SK-N-SH (cell line): ENCODE data around the gene DNAJB11. TPM values are rescaled to one million over a fixed set of nuclear protein-coding genes. Genes with fewer than 3 reads are reported as not detected.

Source experiments
- CTCF ChIA-PET: fragments of 300-600, 350-600 bp; formaldehyde crosslinking; extraction: SDS; loops from one replicate; lab custom pipeline; 2021; lab: Yijun Ruan, JAX
- POLR2A ChIA-PET: fragments of 350-600 bp; sonication (Branson Sonifier 250); formaldehyde crosslinking; extraction: SDS; loops from one replicate; lab custom pipeline; 2020; ENCODE audit warnings: antibody characterized with exemption, inconsistent platforms; lab: Yijun Ruan, JAX
- DNase-seq: peaks from one replicate; pipeline ENCODE4 v3.0.0; 2012
- H2AFZ ChIP-seq: fragments of 200-600 bp; sonication (generic); 2 replicates; pipeline ENCODE4 v1.8.1; 2016; ENCODE audit warnings: antibody characterized with exemption, mild to moderate bottlenecking, low read depth
- H3F3A ChIP-seq: fragments of 200-600 bp; sonication (generic); replicated peaks from 2 replicates; pipeline ENCODE3; 2016; ENCODE audit warnings: antibody characterized with exemption, mild to moderate bottlenecking; ENCODE audit not compliant: insufficient read depth
- H3K27ac ChIP-seq, 2 experiments: fragments of 200-500 bp in 1 of 2; fragments of 200-600 bp in 1 of 2; sonication (Bioruptor generic) in 1 of 2; sonication (generic), shearing (Covaris generic) in 1 of 2; 2 replicates each; pipeline versions ENCODE4 v1.5.1 to v1.6.1; 2014 to 2016; ENCODE audit warnings: low read depth in 2 of 2, inconsistent platforms in 1 of 2, low read length in 1 of 2, mild to moderate bottlenecking in 1 of 2, mixed read lengths in 1 of 2
- H3K27me3 ChIP-seq: fragments of 200-600 bp; sonication (generic), shearing (Covaris generic); 2 replicates; pipeline ENCODE4 v1.6.1; 2016; ENCODE audit warnings: mixed run types; ENCODE audit not compliant: insufficient read depth
- H3K36me3 ChIP-seq, 2 experiments: fragments of 200-500 bp in 1 of 2; fragments of 200-600 bp in 1 of 2; sonication (Bioruptor generic) in 1 of 2; sonication (generic) in 1 of 2; replicated peaks in 1 of 2; 2 replicates each; pipeline versions ENCODE3 to v1.5.1; 2014 to 2016; ENCODE audit warnings: low read length in 1 of 2, mild to moderate bottlenecking in 1 of 2; ENCODE audit not compliant: insufficient read depth in 2 of 2, control insufficient read depth in 1 of 2
- H3K4me1 ChIP-seq, 2 experiments: fragments of 200-500 bp in 1 of 2; fragments of 200-600 bp in 1 of 2; sonication (Bioruptor generic) in 1 of 2; sonication (generic), shearing (Covaris generic) in 1 of 2; 2 replicates each; pipeline versions ENCODE4 v1.5.1 to v1.6.1; 2014 to 2016; ENCODE audit warnings: low read depth in 1 of 2, low read length in 1 of 2, mixed run types in 1 of 2; ENCODE audit not compliant: insufficient read depth in 2 of 2, control insufficient read depth in 1 of 2
- H3K4me2 ChIP-seq: fragments of 200-600 bp; sonication (generic), shearing (Covaris generic); 2 replicates; pipeline ENCODE4 v1.6.1; 2017; ENCODE audit warnings: mixed run types
- H3K4me3 ChIP-seq, 2 experiments: fragments of 200-500 bp in 1 of 2; fragments of 200-600 bp in 1 of 2; sonication (Bioruptor generic) in 1 of 2; sonication (generic), shearing (Covaris generic) in 1 of 2; 2 replicates each; pipeline versions ENCODE4 v1.5.1 to v1.8.1; 2014 to 2016; ENCODE audit warnings: low read depth in 2 of 2, inconsistent platforms in 1 of 2, low read length in 1 of 2, mild to moderate bottlenecking in 1 of 2, mixed read lengths in 1 of 2, moderate library complexity in 1 of 2
- H3K79me2 ChIP-seq: fragments of 200-600 bp; sonication (generic); 2 replicates; pipeline ENCODE4 v1.8.1; 2017; ENCODE audit warnings: mild to moderate bottlenecking; ENCODE audit not compliant: insufficient read depth
- H3K9ac ChIP-seq: fragments of 200-600 bp; sonication (generic); 2 replicates; pipeline ENCODE4 v1.6.1; 2017; ENCODE audit warnings: mixed run types
- H3K9me2 ChIP-seq: fragments of 200-600 bp; sonication (generic); 2 replicates; pipeline ENCODE4 v1.6.1; 2017; ENCODE audit warnings: mixed run types
- H3K9me3 ChIP-seq: fragments of 200-600 bp; sonication (generic); 2 replicates; pipeline ENCODE4 v1.6.1; 2017; ENCODE audit warnings: mixed run types, mild to moderate bottlenecking, moderate library complexity
- H4K20me1 ChIP-seq: fragments of 200-600 bp; sonication (generic); 2 replicates; pipeline ENCODE4 v1.6.1; 2017; ENCODE audit warnings: mild to moderate bottlenecking, mixed run types; ENCODE audit not compliant: insufficient read depth
- CHD2 ChIP-seq: fragments of 150-350 bp; IDR thresholded peaks from 2 replicates; pipeline ENCODE4 v1.6.1; 2018; ENCODE audit warnings: low read length; ENCODE audit not compliant: partially characterized antibody
- ELF1 ChIP-seq: IDR thresholded peaks from 2 replicates; pipeline ENCODE4 v1.4.0; 2012
- EZH2phosphoT487 ChIP-seq: fragments of 200-600 bp; sonication (generic); IDR thresholded peaks from 2 replicates; pipeline ENCODE4 v1.6.1; 2017; ENCODE audit warnings: low read depth, mixed run types, mild to moderate bottlenecking, antibody characterized with exemption, moderate library complexity, borderline replicate concordance
- FOXJ3 ChIP-seq: sonication (generic); formaldehyde crosslinking; IDR thresholded peaks from 2 replicates; pipeline ENCODE4 v1.5.1; 2020; ENCODE audit warnings: mild to moderate bottlenecking, missing genetic modification reagents
- FOXM1 ChIP-seq: IDR thresholded peaks from 2 replicates; pipeline ENCODE4 v1.4.0; 2012; ENCODE audit warnings: low read depth, mild to moderate bottlenecking
- GABPA ChIP-seq: IDR thresholded peaks from 2 replicates; pipeline ENCODE4 v1.4.0; 2012; ENCODE audit warnings: low read depth, mild to moderate bottlenecking
- JUND ChIP-seq: IDR thresholded peaks from 2 replicates; pipeline ENCODE4 v1.4.0; 2012
- MEF2A ChIP-seq: IDR thresholded peaks from 2 replicates; pipeline ENCODE4 v1.4.0; 2012; ENCODE audit warnings: low read depth, borderline replicate concordance
- MXI1 ChIP-seq: IDR thresholded peaks from 2 replicates; pipeline ENCODE4 v1.6.1; 2012; ENCODE audit warnings: mild to moderate bottlenecking, low read depth, low read length, improper control_type of control experiment
- NRF1 ChIP-seq: IDR thresholded peaks from 2 replicates; pipeline ENCODE4 v1.6.1; 2012; ENCODE audit warnings: low read depth, mild to moderate bottlenecking, low read length
- RCOR1 ChIP-seq: fragments of 150-350 bp; IDR thresholded peaks from 2 replicates; pipeline ENCODE4 v1.6.1; 2017; ENCODE audit warnings: antibody characterized with exemption, low read length
- RXRA ChIP-seq: IDR thresholded peaks from 2 replicates; pipeline ENCODE4 v1.4.0; 2012; ENCODE audit warnings: low read depth, mild to moderate bottlenecking, borderline replicate concordance
- YY1 ChIP-seq: IDR thresholded peaks from 2 replicates; pipeline ENCODE4 v1.4.0; 2012; ENCODE audit warnings: low read depth, mild to moderate bottlenecking
- WGBS: methylation state at CpG from one replicate; pipeline ENCODE4 v1.1.6; 2017; ENCODE audit warnings: low lambda C conversion rate; 5-methylcytosine and 5-hydroxymethylcytosine counted together
- polyA plus RNA-seq, 3 experiments: library from polyadenylated mRNA; depleted of rRNA; stranded (reverse); fragments of >200 nt; gene quantifications; 2 replicates each; pipeline ENCODE4 v1.2.3, GENCODE V29; 2012
- TF ChIP-seq, protein P1 (sequence below): IDR thresholded peaks from 2 replicates; pipeline ENCODE4 v1.4.0; 2012; ENCODE audit warnings: low read depth, borderline replicate concordance
- TF ChIP-seq, protein P2 (sequence below): fragments of 150-350 bp; IDR thresholded peaks from 2 replicates; pipeline ENCODE4 v1.6.1; 2016; ENCODE audit warnings: mild to moderate bottlenecking, low read depth, low read length
- TF ChIP-seq, protein P3 (sequence below): fragments of 150-350 bp; IDR thresholded peaks from 2 replicates; pipeline ENCODE4 v1.6.1; 2017; ENCODE audit warnings: antibody characterized with exemption, low read length, low read depth, borderline replicate concordance
- TF ChIP-seq, protein P4 (sequence below): fragments of 200-600 bp; sonication (generic); IDR thresholded peaks from 2 replicates; pipeline ENCODE4 v1.6.1; 2017; ENCODE audit warnings: antibody characterized with exemption, mild to moderate bottlenecking, moderate library complexity

DNAJB11 gene
- polyA plus RNA-seq, 1 of the 3 experiments (the other 2 are of a cell fraction): 33.3 TPM

- TF ChIP-seq EZH2phosphoT487 (no peak), CHD2 (no peak), FOXJ3 (CRISPR knock-in tag) (no peak)
- TF ChIP-seq, protein P1, sequence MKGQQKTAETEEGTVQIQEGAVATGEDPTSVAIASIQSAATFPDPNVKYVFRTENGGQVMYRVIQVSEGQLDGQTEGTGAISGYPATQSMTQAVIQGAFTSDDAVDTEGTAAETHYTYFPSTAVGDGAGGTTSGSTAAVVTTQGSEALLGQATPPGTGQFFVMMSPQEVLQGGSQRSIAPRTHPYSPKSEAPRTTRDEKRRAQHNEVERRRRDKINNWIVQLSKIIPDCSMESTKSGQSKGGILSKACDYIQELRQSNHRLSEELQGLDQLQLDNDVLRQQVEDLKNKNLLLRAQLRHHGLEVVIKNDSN: no peak
- TF ChIP-seq, protein P2, sequence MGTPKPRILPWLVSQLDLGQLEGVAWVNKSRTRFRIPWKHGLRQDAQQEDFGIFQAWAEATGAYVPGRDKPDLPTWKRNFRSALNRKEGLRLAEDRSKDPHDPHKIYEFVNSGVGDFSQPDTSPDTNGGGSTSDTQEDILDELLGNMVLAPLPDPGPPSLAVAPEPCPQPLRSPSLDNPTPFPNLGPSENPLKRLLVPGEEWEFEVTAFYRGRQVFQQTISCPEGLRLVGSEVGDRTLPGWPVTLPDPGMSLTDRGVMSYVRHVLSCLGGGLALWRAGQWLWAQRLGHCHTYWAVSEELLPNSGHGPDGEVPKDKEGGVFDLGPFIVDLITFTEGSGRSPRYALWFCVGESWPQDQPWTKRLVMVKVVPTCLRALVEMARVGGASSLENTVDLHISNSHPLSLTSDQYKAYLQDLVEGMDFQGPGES: no peak
Measured at GRCh38 chr3:186549497-186549896, 21.0 kb upstream of the DNAJB11 start (continued).

GRCh38 chr3:186551387-186551786 lies 19.1 kb upstream of the DNAJB11 start:
- ChIA-PET POLR2A (no interaction called here), CTCF (interaction anchor here (1.1 to 2.3 kb wide), 3 partner anchors 11 to 574 kb away, joined by 4 to 8 read pairs (median 5); no protein-coding TSS in a partner anchor)
- Histone ChIP-seq H3K79me2 (no peaks in the 10 kb centered on the region), H3K27ac (no peak overlapping the region), H3K9me2 (no peaks in the 10 kb centered on the region), H3K36me3 (peaks cover 34 to 52% of the 10 kb centered on the region in 2 experiments), H3K9ac (no peak overlapping the region), H3K4me1 (no peaks in the 10 kb centered on the region), H3K4me2 (no peak overlapping the region), H3K4me3 (no peak overlapping the region), H3K9me3 (no peaks in the 10 kb centered on the region), H3K27me3 (no peaks in the 10 kb centered on the region), H3F3A (no peaks in the 10 kb centered on the region), H2AFZ (no peak overlapping the region), H4K20me1 (no peaks in the 10 kb centered on the region)
- 95% methylated on average over 6 of the region's 6 CpGs for WGBS
- no peak for DNase-seq
- TF ChIP-seq FOXM1 (no peak), MXI1 (no peak), GABPA (no peak)
- TF ChIP-seq, protein P3, sequence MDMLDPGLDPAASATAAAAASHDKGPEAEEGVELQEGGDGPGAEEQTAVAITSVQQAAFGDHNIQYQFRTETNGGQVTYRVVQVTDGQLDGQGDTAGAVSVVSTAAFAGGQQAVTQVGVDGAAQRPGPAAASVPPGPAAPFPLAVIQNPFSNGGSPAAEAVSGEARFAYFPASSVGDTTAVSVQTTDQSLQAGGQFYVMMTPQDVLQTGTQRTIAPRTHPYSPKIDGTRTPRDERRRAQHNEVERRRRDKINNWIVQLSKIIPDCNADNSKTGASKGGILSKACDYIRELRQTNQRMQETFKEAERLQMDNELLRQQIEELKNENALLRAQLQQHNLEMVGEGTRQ: no peak

DNA sequence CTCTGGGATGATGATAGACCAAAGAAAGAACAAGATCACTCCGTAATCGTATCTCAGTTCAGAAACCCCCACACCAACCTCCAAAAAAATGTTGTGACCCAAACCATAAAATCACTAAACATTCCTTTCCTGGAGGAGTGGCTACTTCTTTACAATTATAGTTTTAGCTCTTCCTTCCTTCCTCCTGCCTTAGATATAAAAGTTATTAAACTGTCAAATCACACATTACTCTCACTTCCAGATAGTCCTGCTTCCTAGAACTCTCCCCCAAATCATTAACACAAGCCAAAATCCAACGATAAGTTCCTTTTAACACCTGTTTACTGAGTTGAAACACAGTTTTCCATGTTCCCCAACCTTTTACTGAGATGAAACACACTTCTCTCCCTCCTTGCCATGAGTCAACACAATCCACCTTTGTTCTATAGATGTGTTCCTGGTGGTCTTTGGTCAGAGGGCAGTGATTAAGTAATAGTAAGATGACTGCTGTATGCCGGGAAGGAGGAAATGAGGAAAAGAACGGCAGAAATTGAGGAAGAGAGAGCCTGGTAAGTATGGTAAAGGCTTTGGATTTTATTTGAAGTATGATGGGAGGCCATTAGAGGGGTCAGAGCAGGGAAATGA lies 18.0 kb upstream of the DNAJB11 start:
- ChIA-PET POLR2A (no interaction called here), CTCF (interaction anchor here (0.6 to 1.4 kb wide), 5 partner anchors 12 to 1478 kb away, joined by 3 to 8 read pairs (median 3); no protein-coding TSS in a partner anchor)
- H3K9me2 ChIP-seq: no peaks in the 10 kb centered on the region
- H3K4me1 ChIP-seq: no peaks in the 10 kb centered on the region
- peaks cover 43 to 59% of the 10 kb centered on the region in 2 experiments for H3K36me3 ChIP-seq
- no peak overlapping the region for H2AFZ ChIP-seq
- 87% methylated on average over 5 of the region's 5 CpGs for WGBS
- no peak overlapping the region for H3K4me2 ChIP-seq
- H3K79me2 ChIP-seq: no peaks in the 10 kb centered on the region
- no peak overlapping the region for H3K27ac ChIP-seq
- H3K9ac ChIP-seq: no peak overlapping the region
- DNase-seq: no peak
- TF ChIP-seq RCOR1 (no peak), JUND (no peak), MEF2A (no peak), NRF1 (no peak), GABPA (no peak), YY1 (no peak), ELF1 (no peak), RXRA (no peak), EZH2phosphoT487 (no peak)
- TF ChIP-seq, protein P4, sequence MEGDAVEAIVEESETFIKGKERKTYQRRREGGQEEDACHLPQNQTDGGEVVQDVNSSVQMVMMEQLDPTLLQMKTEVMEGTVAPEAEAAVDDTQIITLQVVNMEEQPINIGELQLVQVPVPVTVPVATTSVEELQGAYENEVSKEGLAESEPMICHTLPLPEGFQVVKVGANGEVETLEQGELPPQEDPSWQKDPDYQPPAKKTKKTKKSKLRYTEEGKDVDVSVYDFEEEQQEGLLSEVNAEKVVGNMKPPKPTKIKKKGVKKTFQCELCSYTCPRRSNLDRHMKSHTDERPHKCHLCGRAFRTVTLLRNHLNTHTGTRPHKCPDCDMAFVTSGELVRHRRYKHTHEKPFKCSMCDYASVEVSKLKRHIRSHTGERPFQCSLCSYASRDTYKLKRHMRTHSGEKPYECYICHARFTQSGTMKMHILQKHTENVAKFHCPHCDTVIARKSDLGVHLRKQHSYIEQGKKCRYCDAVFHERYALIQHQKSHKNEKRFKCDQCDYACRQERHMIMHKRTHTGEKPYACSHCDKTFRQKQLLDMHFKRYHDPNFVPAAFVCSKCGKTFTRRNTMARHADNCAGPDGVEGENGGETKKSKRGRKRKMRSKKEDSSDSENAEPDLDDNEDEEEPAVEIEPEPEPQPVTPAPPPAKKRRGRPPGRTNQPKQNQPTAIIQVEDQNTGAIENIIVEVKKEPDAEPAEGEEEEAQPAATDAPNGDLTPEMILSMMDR: no peak
- H4K20me1 ChIP-seq: no peaks in the 10 kb centered on the region
- no peaks in the 10 kb centered on the region for H3K9me3 ChIP-seq
- H3K27me3 ChIP-seq: no peaks in the 10 kb centered on the region
- no peaks in the 10 kb centered on the region for H3F3A ChIP-seq
- no peak overlapping the region for H3K4me3 ChIP-seq
